Mesenchymal stem cell (in vitro differentiated cells and primary cell): ENCODE data around the gene MEGF11.
A peak's percentile ranks its signal among the peaks of the same experiment; 100 is the strongest.

Experiments used
- DNase-seq: peaks from one replicate; pipeline ENCODE4 v3.0.0-alpha.2; 2013
- H2AFZ ChIP-seq: one replicate; pipeline ENCODE4 v1.6.1; 2013; ENCODE audit warnings: low read depth, mild to moderate bottlenecking, control low read depth, inconsistent platforms, low read length, moderate library complexity
- H2AK5ac ChIP-seq: 2 replicates; pipeline ENCODE4 v1.6.1; 2013; ENCODE audit warnings: low read length, moderate library complexity, mild to moderate bottlenecking, inconsistent platforms; ENCODE audit not compliant: severe bottlenecking
- H2BK120ac ChIP-seq: one replicate; pipeline ENCODE4 v1.6.1; 2013; ENCODE audit warnings: low read depth, mild to moderate bottlenecking, inconsistent platforms, low read length, moderate library complexity
- H2BK12ac ChIP-seq, 2 experiments: one replicate each; pipeline ENCODE4 v1.6.1; 2013; ENCODE audit warnings: inconsistent platforms in 2 of 2, low read length in 2 of 2, mild to moderate bottlenecking in 2 of 2, moderate library complexity in 2 of 2, control low read depth in 1 of 2
- H2BK15ac ChIP-seq: one replicate; pipeline ENCODE4 v1.6.1; 2013; ENCODE audit warnings: mild to moderate bottlenecking, low read depth, inconsistent platforms; ENCODE audit not compliant: poor library complexity, severe bottlenecking
- H2BK5ac ChIP-seq: 2 replicates; pipeline ENCODE4 v1.6.1; 2013; ENCODE audit warnings: low read depth, mild to moderate bottlenecking, low read length, control low read depth, inconsistent platforms; ENCODE audit not compliant: poor library complexity, severe bottlenecking
- H3K14ac ChIP-seq, 2 experiments: one replicate each; pipeline ENCODE4 v1.6.1; 2013; ENCODE audit warnings: inconsistent platforms in 2 of 2, low read length in 2 of 2, control low read depth in 1 of 2, mild to moderate bottlenecking in 1 of 2, moderate library complexity in 1 of 2
- H3K18ac ChIP-seq, 2 experiments: one replicate each; pipeline ENCODE4 v1.6.1; 2013; ENCODE audit warnings: inconsistent platforms in 2 of 2, low read length in 2 of 2, control low read depth in 1 of 2, low read depth in 1 of 2, mild to moderate bottlenecking in 1 of 2
- H3K23ac ChIP-seq, 2 experiments: one replicate each; pipeline ENCODE4 v1.6.1; 2013; ENCODE audit warnings: inconsistent platforms in 2 of 2, low read length in 2 of 2, mild to moderate bottlenecking in 2 of 2, moderate library complexity in 2 of 2, control low read depth in 1 of 2
- H3K27ac ChIP-seq: 2 replicates; pipeline ENCODE4 v1.5.1; 2013; ENCODE audit warnings: mild to moderate bottlenecking, moderate library complexity, low read length, control low read depth, inconsistent platforms; ENCODE audit not compliant: poor library complexity, severe bottlenecking
- H3K27me3 ChIP-seq, 2 experiments: 2 replicates each; pipeline versions ENCODE4 v1.6.1 to v1.7.0; 2013; ENCODE audit warnings: low read length in 2 of 2, mild to moderate bottlenecking in 2 of 2, moderate library complexity in 2 of 2, control low read depth in 1 of 2, inconsistent platforms in 1 of 2; ENCODE audit not compliant: control insufficient read depth in 1 of 2, insufficient read depth in 1 of 2
- H3K36me3 ChIP-seq, 2 experiments: 2 replicates each; pipeline versions ENCODE4 v1.6.1 to v1.7.0; 2013; ENCODE audit warnings: low read length in 2 of 2, control low read depth in 1 of 2, inconsistent platforms in 1 of 2, low read depth in 1 of 2, mild to moderate bottlenecking in 1 of 2; ENCODE audit not compliant: insufficient read depth in 2 of 2, control insufficient read depth in 1 of 2
- H3K4ac ChIP-seq, 2 experiments: one replicate each; pipeline ENCODE4 v1.6.1; 2013; ENCODE audit warnings: inconsistent platforms in 2 of 2, low read length in 2 of 2, mild to moderate bottlenecking in 2 of 2, moderate library complexity in 2 of 2, control low read depth in 1 of 2, low read depth in 1 of 2
- H3K4me1 ChIP-seq: 2 replicates; pipeline ENCODE4 v1.6.1; 2013; ENCODE audit warnings: low read depth, low read length, control low read depth; ENCODE audit not compliant: control insufficient read depth, insufficient read depth
- H3K4me2 ChIP-seq: 2 replicates; pipeline ENCODE4 v1.6.1; 2013; ENCODE audit warnings: low read length, mild to moderate bottlenecking, inconsistent platforms; ENCODE audit not compliant: poor library complexity, severe bottlenecking
- H3K4me3 ChIP-seq, 2 experiments: 2 replicates each; pipeline versions ENCODE4 v1.5.1 to v1.7.0; 2013; ENCODE audit warnings: low read length in 2 of 2, mild to moderate bottlenecking in 2 of 2, control low read depth in 1 of 2, low read depth in 1 of 2; ENCODE audit not compliant: insufficient read depth in 1 of 2
- H3K79me1 ChIP-seq: replicated peaks from 2 replicates; pipeline ENCODE4 v1.6.1; 2013; ENCODE audit warnings: mild to moderate bottlenecking, control low read depth, low read length, inconsistent platforms; ENCODE audit not compliant: poor library complexity, severe bottlenecking
- H3K9ac ChIP-seq: 2 replicates; pipeline ENCODE4 v1.7.0; 2013; ENCODE audit warnings: mild to moderate bottlenecking, low read length, moderate library complexity
- H3K9me3 ChIP-seq: 2 replicates; pipeline ENCODE4 v1.7.0; 2013; ENCODE audit warnings: mild to moderate bottlenecking, low read length; ENCODE audit not compliant: control insufficient read depth
- H4K8ac ChIP-seq: one replicate; pipeline ENCODE4 v1.6.1; 2013; ENCODE audit warnings: inconsistent platforms, mild to moderate bottlenecking, low read length, moderate library complexity
- H4K91ac ChIP-seq: one replicate; pipeline ENCODE4 v1.6.1; 2013; ENCODE audit warnings: mild to moderate bottlenecking, low read length, inconsistent platforms
- WGBS: methylation state at CpG from one replicate; pipeline ENCODE4 v1.1.7; 2013; ENCODE audit warnings: mixed read lengths; 5-methylcytosine and 5-hydroxymethylcytosine counted together

Gene MEGF11

DNA sequence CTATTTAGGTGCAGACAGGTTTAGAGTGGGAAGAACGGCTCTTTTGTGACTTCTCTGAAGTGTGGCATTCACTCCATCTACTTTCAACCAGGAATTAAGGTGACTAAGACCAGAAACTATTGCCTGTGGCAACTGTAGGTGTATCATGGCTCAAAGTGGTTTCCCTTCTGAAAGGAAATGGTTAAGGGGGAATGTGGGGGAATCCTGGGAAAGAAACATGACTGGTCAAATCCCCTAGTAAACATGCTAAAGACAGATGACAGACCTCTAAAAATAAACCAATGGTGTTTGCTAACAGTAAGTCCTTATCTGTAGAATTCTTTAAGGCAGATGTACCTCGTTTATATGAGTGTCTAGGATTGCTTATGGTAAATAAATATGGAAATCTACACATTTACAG lies 56.9 kb downstream of the MEGF11 start:
- no peak overlapping the region for H3K27ac ChIP-seq
- H3K18ac ChIP-seq = no peak overlapping the region
- no peaks in the 10 kb centered on the region for H3K4me1 ChIP-seq
- no peak overlapping the region for H3K4me2 ChIP-seq
- no peak overlapping the region for H2BK15ac ChIP-seq
- DNase-seq = peak; percentile 23
- no peak overlapping the region for H3K23ac ChIP-seq
- no peaks in the 10 kb centered on the region for H3K79me1 ChIP-seq
- no peak overlapping the region for H2BK12ac ChIP-seq
- H2AK5ac ChIP-seq = no peak overlapping the region
- H3K36me3 ChIP-seq = no peaks in the 10 kb centered on the region
- H3K27me3 ChIP-seq = peaks cover 0 to 39% of the 10 kb centered on the region in 2 experiments
- no CpG with 5 or more reads among the region's 2 CpGs for WGBS
- no peak overlapping the region for H3K9ac ChIP-seq
- no peak overlapping the region for H3K4ac ChIP-seq
- no peak overlapping the region for H2BK120ac ChIP-seq
- no peak overlapping the region for H3K4me3 ChIP-seq
- H2AFZ ChIP-seq = no peak overlapping the region
- H4K91ac ChIP-seq = no peak overlapping the region
- no peaks in the 10 kb centered on the region for H3K9me3 ChIP-seq
- H3K14ac ChIP-seq = no peak overlapping the region
- no peak overlapping the region for H4K8ac ChIP-seq
- H2BK5ac ChIP-seq = no peak overlapping the region

DNA sequence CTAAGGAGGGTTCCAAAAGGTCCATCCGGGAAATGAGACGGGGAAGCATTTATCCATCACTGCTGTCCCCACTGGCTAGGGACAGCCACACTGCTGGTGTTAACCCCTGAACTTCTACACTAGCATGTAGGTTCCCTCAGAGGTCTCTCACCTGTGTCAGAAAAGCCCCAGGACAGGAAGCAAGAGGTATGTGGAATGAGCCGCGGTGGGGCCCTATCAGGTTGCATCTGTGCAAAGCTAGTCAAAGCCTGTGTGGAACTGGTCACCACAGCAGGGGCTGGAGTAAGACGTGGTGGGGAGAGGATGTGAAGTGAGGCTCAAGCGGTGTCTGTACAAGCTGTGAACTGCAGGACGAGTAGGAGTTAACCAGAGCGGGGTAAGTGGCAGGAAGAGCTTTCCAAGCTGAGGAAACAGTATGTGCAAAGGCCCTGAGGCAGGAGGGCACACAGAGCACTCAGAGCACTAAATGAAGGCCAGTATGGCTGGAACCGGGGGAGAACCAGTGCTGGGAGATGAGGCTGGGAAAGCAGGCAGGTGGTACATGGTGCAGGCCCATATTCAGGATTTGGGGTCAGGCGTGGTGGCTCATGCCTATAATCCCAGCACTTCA lies 57.8 kb downstream of the MEGF11 start:
- H2BK120ac ChIP-seq = no peak overlapping the region
- no peak overlapping the region for H3K9ac ChIP-seq
- H3K18ac ChIP-seq = no peak overlapping the region
- no peak overlapping the region for H2BK15ac ChIP-seq
- no peak overlapping the region for H3K4ac ChIP-seq
- 82% methylated on average over 10 of the region's 10 CpGs for WGBS
- H3K36me3 ChIP-seq = no peaks in the 10 kb centered on the region
- no peak overlapping the region for H3K14ac ChIP-seq
- H2AK5ac ChIP-seq = no peak overlapping the region
- H2BK12ac ChIP-seq = no peak overlapping the region
- H3K27me3 ChIP-seq = peaks cover 4 to 38% of the 10 kb centered on the region in 2 experiments
- no peak for DNase-seq
- H3K4me3 ChIP-seq = no peak overlapping the region
- H4K91ac ChIP-seq = no peak overlapping the region
- H3K23ac ChIP-seq = no peak overlapping the region
- no peak overlapping the region for H2AFZ ChIP-seq
- H3K4me2 ChIP-seq = no peak overlapping the region
- no peaks in the 10 kb centered on the region for H3K4me1 ChIP-seq
- H4K8ac ChIP-seq = no peak overlapping the region
- no peaks in the 10 kb centered on the region for H3K9me3 ChIP-seq
- H3K27ac ChIP-seq = no peak overlapping the region
- no peaks in the 10 kb centered on the region for H3K79me1 ChIP-seq
- H2BK5ac ChIP-seq = no peak overlapping the region

DNA sequence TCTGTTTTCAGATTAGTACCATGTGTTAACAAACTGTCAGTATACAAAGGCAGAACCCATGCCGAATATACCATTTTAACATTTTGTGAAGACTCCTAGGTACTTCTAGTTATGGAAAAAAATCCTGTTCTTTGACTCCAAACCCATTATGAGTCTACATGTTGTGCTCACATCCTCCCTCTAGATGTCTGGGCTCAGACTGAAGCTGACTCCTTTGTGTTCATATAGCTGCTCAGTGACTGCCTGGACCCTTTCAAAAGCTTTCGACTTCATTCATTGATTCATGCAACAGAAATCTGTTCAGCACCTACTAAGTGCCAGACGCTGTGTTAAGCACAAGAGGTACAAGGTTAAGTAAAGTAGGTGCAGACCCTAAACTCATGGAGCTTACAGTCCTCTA lies 60.5 kb downstream of the MEGF11 start:
- Histone ChIP-seq H3K9ac (no peak overlapping the region), H2AFZ (no peak overlapping the region), H2BK15ac (no peak overlapping the region), H4K8ac (no peak overlapping the region), H3K14ac (no peak overlapping the region), H3K36me3 (no peaks in the 10 kb centered on the region), H3K9me3 (no peaks in the 10 kb centered on the region), H3K4ac (no peak overlapping the region), H2BK120ac (no peak overlapping the region), H3K4me3 (no peak overlapping the region), H2BK12ac (no peak overlapping the region), H2BK5ac (no peak overlapping the region), H3K4me2 (no peak overlapping the region), H3K18ac (no peak overlapping the region), H4K91ac (no peak overlapping the region), H3K23ac (no peak overlapping the region), H2AK5ac (no peak overlapping the region), H3K79me1 (no peaks in the 10 kb centered on the region), H3K4me1 (no peaks in the 10 kb centered on the region), H3K27me3 (peaks cover 11 to 43% of the 10 kb centered on the region in 2 experiments), H3K27ac (no peak overlapping the region)
- 82% methylated on average over 1 of the region's 3 CpGs for WGBS
- DNase-seq = no peak

DNA sequence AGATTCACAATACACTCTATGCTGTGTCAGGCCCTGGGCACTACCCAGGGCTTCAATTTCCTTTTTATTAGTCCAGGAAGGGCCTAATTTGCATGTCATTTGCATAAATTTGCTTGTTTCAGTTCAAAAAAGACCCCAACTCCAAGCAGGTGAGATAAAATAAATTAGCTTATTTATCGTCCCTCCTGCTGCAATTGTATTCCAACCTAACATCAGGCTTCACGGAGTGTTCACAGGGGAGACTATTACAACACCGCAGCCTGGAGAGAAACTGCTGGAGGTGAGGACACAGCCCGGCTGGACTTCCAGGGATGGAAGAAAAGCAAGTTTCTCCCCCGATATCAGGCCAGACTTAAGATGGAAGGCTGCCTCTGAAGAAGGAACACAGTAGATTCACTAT lies 62.8 kb downstream of the MEGF11 start:
- no peaks in the 10 kb centered on the region for H3K36me3 ChIP-seq
- H2BK120ac ChIP-seq = no peak overlapping the region
- no peak overlapping the region for H2BK12ac ChIP-seq
- H3K27me3 ChIP-seq = peaks cover 28 to 58% of the 10 kb centered on the region in 2 experiments
- H3K4me2 ChIP-seq = no peak overlapping the region
- no peak overlapping the region for H3K9ac ChIP-seq
- no peak overlapping the region for H2BK15ac ChIP-seq
- H3K79me1 ChIP-seq = no peaks in the 10 kb centered on the region
- no peak overlapping the region for H3K14ac ChIP-seq
- no peak overlapping the region for H2BK5ac ChIP-seq
- H3K27ac ChIP-seq = no peak overlapping the region
- H3K18ac ChIP-seq = no peak overlapping the region
- H3K9me3 ChIP-seq = no peaks in the 10 kb centered on the region
- DNase-seq = no peak
- no peak overlapping the region for H2AFZ ChIP-seq
- no peak overlapping the region for H3K4me3 ChIP-seq
- no peak overlapping the region for H4K8ac ChIP-seq
- WGBS = 86% methylated on average over 5 of the region's 5 CpGs
- no peak overlapping the region for H3K4ac ChIP-seq
- no peak overlapping the region for H4K91ac ChIP-seq
- H3K23ac ChIP-seq = no peak overlapping the region
- H3K4me1 ChIP-seq = peaks cover 1% of the 10 kb centered on the region
- H2AK5ac ChIP-seq = no peak overlapping the region
